Left hindlimb (tissue), 1 donor: ENCODE results near the gene ATF5.
A peak's percentile ranks its signal among the peaks of the same experiment; 100 is the strongest.

Experiments used
- DNase-seq: peaks from one replicate; pipeline ENCODE4 v3.0.0-alpha.2; 2018

Gene ATF5

GRCh38 chr19:49894879-49895565, 34.0 kb upstream of the ATF5 start:
- no peak for DNase-seq

GRCh38 chr19:49895566-49896297, 33.3 kb upstream of the ATF5 start:
- DNase-seq = no peak

GRCh38 chr19:49896863-49897621, 32.0 kb upstream of the ATF5 start, which contains the start of gene IL4I1:
TSS of gene IL4I1 (minus strand) at chr19:49896887. CDS start at chr19:49896160, 727 bp downstream.
- DNase-seq = no peak

GRCh38 chr19:49904136-49904535, 24.9 kb upstream of the ATF5 start:
- no peak for DNase-seq

- DNase-seq = no peak
Measured at GRCh38 chr19:49906879-49907564, 22.0 kb upstream of the ATF5 start.

DNA sequence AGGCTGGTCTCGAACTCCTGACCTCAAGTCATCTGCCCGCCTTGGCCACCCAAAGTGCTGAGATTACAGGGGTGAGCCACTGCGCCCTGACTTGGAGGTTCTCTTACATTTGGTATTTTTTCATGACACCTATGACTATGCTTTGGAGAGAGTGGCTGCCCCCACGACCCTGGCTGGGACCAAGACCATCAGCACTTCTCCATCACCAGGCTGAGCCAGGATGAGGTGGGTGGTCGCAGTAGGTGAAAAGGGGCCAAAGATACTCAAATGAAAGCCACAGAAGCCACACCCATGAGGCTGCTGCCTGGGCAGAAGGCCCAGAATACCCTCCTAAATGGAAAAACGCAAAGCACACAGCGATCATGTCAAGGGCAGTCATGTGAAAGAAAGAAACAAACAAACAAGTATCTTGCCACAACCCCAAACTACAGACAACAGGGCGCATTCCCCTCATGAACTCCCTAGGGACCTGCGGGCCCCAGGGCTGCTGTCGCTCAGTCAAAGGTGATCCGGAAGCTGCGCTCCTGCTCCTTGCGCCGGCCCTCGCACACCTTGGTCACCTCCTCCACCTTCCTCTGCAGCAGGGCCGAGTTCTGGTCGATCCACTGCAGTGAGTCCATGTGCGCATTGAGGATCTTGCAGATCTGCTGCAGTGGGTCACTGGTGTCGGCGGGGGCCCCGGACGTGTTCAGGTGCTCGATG, 21.1 kb upstream of the ATF5 start:
- DNase-seq = no peak

- no peak for DNase-seq
Measured at GRCh38 chr19:49908480-49909420, 20.3 kb upstream of the ATF5 start.

DNA sequence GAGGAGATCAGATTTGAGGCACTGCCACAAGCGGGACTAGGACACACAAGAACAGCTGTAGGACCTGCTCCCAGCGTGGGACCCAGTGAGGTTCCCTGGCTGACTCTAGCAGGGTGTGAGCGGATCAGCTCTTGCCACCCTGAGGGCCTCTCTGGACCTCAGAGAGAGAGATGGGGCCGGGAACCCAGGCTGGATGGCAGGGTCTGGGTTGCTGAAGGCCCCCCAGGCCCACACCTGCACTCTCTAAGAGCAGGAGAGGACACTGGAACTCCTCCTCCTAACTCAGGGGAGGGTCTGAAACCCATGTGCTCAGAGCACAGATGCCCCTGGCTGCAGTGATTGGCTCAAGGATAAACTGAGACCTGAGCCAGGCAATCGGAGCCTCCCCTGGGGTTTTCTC, 18.8 kb upstream of the ATF5 start:
- no peak for DNase-seq

DNA sequence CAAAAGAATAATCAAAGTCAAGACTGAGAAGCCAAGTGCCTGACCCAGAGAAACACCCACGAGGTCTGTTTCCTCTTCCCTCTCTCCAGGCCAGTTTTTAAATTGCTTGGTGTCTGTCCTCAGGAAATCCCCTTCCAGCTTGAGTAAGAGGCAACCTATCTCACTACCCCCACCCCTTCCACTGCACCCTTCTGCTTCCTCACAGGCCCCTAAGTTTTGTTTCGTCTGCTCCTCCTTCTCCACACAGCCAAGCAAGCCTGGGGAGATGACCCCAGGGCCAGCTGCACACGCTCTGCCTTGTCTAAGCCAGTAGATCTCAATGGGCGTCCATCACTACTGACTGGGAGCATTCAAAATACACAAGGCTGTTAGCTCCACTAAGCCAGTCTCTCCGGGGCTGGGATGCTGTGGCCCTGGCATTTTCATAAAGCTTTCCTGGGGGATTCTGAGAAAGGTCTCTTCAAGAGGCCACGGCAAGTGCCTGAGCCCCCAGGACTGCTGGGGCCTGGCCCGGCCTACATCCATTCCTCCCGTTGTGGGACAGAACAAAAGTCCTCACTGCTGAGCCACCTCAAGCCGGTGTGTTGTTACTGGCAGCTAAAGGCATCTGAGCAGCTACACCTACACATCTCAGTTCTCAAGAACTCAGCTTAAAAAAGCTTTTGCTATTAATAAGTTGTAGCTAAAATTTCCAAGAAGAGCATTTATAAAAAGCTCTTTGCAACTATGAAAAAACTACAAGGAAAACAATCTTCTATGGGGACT, 17.4 kb upstream of the ATF5 start:
- DNase-seq = no peak

DNA sequence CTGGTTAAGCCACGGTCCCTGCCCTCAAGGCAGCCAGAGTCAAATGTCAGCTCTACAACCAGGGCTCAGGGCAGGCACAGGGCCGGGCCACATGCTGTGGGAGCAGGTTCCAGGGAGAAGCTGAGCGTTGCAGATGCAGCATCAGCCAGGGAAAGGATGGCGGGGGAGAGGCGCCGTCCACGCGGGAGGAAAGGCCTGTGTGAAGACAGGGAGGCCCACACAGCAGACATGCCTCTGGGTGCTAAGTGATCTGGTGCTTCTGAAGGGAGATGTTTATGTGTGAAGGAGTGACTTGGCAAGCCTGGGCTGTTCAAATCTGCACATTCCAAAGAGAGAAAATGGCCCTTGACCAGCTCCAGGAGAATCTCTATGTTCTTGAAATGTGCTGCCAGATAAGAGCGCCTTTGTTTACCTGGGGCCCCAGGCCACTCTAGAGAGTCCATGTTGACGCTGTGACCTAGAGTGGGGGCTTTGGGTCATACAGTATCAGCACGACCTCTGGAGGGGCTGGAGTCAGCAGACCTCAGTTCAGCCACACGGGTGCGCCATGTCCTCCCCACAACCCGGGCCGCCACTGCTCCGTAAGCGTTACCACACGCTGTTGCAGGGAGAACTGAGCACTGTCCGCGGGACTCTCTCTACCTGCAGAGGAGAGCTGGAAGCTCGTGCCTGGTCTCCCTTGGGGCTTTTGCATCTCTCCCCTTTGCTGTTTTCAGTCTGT, 15.9 kb upstream of the ATF5 start:
- DNase-seq = no peak

DNA sequence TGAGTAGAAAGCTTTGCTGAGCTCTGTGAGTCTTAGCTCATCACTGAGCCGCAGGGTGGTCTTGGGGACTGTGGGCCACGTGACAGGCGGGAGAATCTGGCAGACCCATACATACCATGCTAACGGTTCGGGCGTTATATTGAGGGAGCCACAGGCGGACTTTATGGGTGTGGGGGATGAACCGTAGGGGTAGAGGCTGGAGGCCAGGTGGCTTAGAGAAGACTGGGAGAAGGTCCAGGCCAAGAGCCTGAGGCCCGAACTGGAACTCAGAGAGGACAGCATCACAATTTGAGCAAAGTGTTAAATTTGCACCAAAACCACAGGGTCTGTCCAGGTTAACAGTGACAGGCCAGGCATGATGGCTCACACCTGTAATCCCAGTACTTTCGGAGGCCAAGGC, 15.3 kb upstream of the ATF5 start:
- DNase-seq = no peak

DNA sequence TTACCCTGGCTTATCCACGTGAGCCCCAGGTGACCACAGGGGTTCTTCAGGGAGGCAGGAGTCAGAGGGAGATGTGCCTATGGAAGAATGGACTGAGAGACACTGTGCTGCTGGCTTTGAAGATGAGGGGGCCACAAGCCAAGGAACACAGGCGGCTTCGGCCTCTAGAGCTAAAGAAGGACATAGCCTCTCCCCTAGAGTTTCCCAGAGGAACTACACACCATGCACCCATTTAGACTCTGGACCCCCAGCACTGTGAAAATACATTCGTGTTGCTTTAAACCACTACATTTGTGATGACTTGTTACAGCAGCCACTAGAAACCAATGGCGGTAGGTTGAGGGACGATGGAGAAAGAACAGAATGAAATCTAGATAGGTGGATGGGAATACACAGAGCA, 13.7 kb upstream of the ATF5 start:
- DNase-seq = no peak

DNA sequence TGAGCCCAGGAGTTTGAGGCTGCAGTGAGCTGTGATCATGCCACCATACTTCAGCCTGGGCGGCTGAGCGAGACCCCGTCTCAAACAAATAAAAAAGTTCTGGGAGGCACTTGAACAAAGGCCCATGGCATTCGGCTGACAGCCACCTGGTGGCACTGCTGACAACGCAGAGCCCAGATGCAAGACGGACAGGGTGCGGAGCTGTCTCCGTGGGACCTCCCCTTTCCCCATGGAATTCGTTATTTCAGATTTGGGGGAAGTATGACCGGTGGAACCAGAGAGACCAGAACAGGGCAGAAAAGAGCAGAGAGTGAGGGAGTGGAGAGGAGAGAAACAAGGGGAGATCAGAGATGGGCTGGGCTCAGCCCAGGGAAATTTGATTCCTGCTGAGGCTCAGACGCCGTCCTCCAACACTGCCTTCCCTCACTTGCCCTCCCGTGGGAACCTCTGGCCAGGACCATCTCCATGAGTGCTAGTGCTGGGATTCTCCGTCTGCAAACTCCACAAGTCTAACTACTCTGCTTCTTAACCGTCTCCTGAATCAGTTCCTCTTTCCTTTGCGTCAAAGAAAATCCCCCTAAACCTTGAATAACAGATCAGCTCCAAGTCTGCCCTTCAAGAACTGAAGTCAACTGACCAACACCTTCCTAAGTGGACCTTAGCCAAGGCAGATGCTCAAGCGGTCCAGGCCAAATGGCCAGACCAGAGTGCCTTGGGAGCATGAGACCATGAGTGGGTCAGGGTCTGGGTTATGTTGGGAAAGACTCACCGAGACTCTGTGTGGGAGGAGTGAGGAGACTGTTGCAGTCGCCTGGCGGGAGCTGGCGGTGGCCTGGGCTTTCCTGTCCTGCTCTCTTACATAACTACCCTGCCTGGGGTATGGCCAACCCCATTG, 11.9 kb upstream of the ATF5 start:
- DNase-seq = peak; percentile 29

DNA sequence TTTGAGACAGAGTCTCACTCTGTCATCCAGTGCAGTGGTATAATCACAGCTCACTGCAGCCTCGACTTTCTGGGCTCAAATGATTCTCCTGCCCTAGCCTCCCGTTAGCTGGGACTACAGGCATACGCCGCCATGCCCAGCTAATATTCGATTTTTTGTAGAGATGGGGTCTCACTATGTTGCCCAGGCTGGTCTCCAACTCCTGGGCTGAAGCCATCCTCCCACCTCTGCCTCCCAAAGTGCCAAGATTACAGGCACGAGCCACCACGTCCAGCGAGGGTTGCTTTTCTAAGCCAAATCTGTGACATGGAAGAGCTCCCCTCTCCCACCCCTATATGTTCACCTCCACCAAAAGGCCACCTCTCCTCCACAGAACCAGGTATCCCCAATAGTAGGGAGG, 10.9 kb upstream of the ATF5 start:
- DNase-seq = no peak

GRCh38 chr19:49920624-49921363, 8.2 kb upstream of the ATF5 start:
- DNase-seq = no peak

- DNase-seq = no peak
Measured at GRCh38 chr19:49921871-49922795, 6.9 kb upstream of the ATF5 start.
